IMR-90 (cell line): ENCODE measurements around the gene SENP6. TPM values are rescaled to one million over a fixed set of nuclear protein-coding genes. Genes with fewer than 3 reads are reported as not detected.

Experiments used
- ATAC-seq: fragments of 200-7000 bp; cut with Tn5 transposase; 2 replicates; pipeline ENCODE4 v1.9.1; 2020; ENCODE audit warnings: low read depth, mild to moderate bottlenecking, moderate library complexity
- BruUV-seq: library from RNA; stranded (reverse); fragments of 400-500 nt; replicated peaks from 2 replicates; lab custom pipeline; 2021; lab: Mats Ljungman, UMichigan
- CTCF ChIA-PET: fragments of 300-600 bp; formaldehyde crosslinking; extraction: SDS; loops from one replicate; lab custom pipeline; 2021; ENCODE audit warnings: antibody characterized with exemption; lab: Yijun Ruan, JAX
- POLR2A ChIA-PET: fragments of 300-600 bp; sonication (Branson Sonifier 250); formaldehyde crosslinking; loops from one replicate; lab custom pipeline; 2022; ENCODE audit warnings: antibody characterized with exemption; ENCODE audit not compliant: unreplicated experiment; lab: Charles Lee
- DNase-seq: peaks from one replicate; pipeline ENCODE4 v3.0.0; 2013
- H2AFZ ChIP-seq: replicated peaks from 2 replicates; pipeline ENCODE3; 2013; ENCODE audit warnings: low read length, mild to moderate bottlenecking; ENCODE audit not compliant: poor library complexity
- H2AK5ac ChIP-seq: 2 replicates; pipeline ENCODE4 v1.6.1; 2013; ENCODE audit warnings: low read depth, low read length, inconsistent platforms
- H2AK9ac ChIP-seq: replicated peaks from 2 replicates; pipeline ENCODE3; 2013; ENCODE audit warnings: mild to moderate bottlenecking, low read depth, low read length, moderate library complexity; ENCODE audit not compliant: poor library complexity
- H2BK120ac ChIP-seq: 2 replicates; pipeline ENCODE4 v1.6.1; 2013; ENCODE audit warnings: low read depth, low read length, inconsistent platforms
- H2BK15ac ChIP-seq: 3 replicates; pipeline ENCODE4 v1.6.1; 2013; ENCODE audit warnings: low read depth, low read length, inconsistent platforms
- H2BK20ac ChIP-seq: 2 replicates; pipeline ENCODE4 v1.6.1; 2013; ENCODE audit warnings: low read depth, mild to moderate bottlenecking, inconsistent platforms, low read length, moderate library complexity
- H2BK5ac ChIP-seq: 2 replicates; pipeline ENCODE4 v1.6.1; 2013; ENCODE audit warnings: mild to moderate bottlenecking, low read depth, low read length, inconsistent platforms; ENCODE audit not compliant: poor library complexity, severe bottlenecking
- H3K14ac ChIP-seq: replicated peaks from 2 replicates; pipeline ENCODE4 v1.6.1; 2013; ENCODE audit warnings: low read depth, low read length, inconsistent platforms
- H3K18ac ChIP-seq: 2 replicates; pipeline ENCODE4 v1.6.1; 2013; ENCODE audit warnings: low read depth, low read length, control low read depth
- H3K23ac ChIP-seq: 2 replicates; pipeline ENCODE4 v1.6.1; 2013; ENCODE audit warnings: low read depth, low read length, inconsistent platforms
- H3K27ac ChIP-seq: 2 replicates; pipeline ENCODE4 v1.5.1; 2013; ENCODE audit warnings: mild to moderate bottlenecking, control low read depth, low read length; ENCODE audit not compliant: insufficient read depth
- H3K27me3 ChIP-seq: 2 replicates; pipeline ENCODE4 v1.6.1; 2013; ENCODE audit warnings: low read length; ENCODE audit not compliant: control insufficient read depth, insufficient read depth
- H3K36me3 ChIP-seq: 2 replicates; pipeline ENCODE4 v1.6.1; 2013; ENCODE audit warnings: low read length, mixed read lengths; ENCODE audit not compliant: control insufficient read depth, insufficient read depth
- H3K4ac ChIP-seq: 2 replicates; pipeline ENCODE4 v1.6.1; 2013; ENCODE audit warnings: low read depth, low read length, inconsistent platforms
- H3K4me1 ChIP-seq: 2 replicates; pipeline ENCODE4 v1.6.1; 2013; ENCODE audit warnings: low read length, mixed read lengths; ENCODE audit not compliant: control insufficient read depth, insufficient read depth
- H3K4me2 ChIP-seq: 2 replicates; pipeline ENCODE4 v1.6.1; 2013; ENCODE audit warnings: low read depth, mild to moderate bottlenecking, control low read depth, low read length, moderate library complexity
- H3K4me3 ChIP-seq: 2 replicates; pipeline ENCODE4 v1.5.1; 2013; ENCODE audit warnings: low read depth, mild to moderate bottlenecking, control low read depth, low read length, moderate library complexity; ENCODE audit not compliant: insufficient read depth
- H3K56ac ChIP-seq: 2 replicates; pipeline ENCODE4 v1.6.1; 2013; ENCODE audit warnings: low read length, inconsistent platforms; ENCODE audit not compliant: insufficient read depth; ENCODE audit errors: extremely low read depth
- H3K79me1 ChIP-seq, 2 experiments: 2 replicates each; pipeline ENCODE4 v1.6.1; 2013; ENCODE audit warnings: low read length in 2 of 2, inconsistent platforms in 1 of 2, low read depth in 1 of 2
- H3K9ac ChIP-seq: 2 replicates; pipeline ENCODE4 v1.6.1; 2013; ENCODE audit warnings: low read depth, low read length, control low read depth
- H3K9me1 ChIP-seq: 2 replicates; pipeline ENCODE4 v1.6.1; 2013; ENCODE audit warnings: low read length, inconsistent platforms; ENCODE audit not compliant: insufficient read depth
- H3K9me3 ChIP-seq: 2 replicates; pipeline ENCODE4 v1.6.1; 2013; ENCODE audit warnings: low read length; ENCODE audit not compliant: control insufficient read depth, insufficient read depth
- H4K20me1 ChIP-seq: 2 replicates; pipeline ENCODE4 v1.6.1; 2013; ENCODE audit warnings: low read length, inconsistent platforms; ENCODE audit not compliant: insufficient read depth
- H4K5ac ChIP-seq: 2 replicates; pipeline ENCODE4 v1.6.1; 2013; ENCODE audit warnings: mild to moderate bottlenecking, low read depth, low read length, control low read depth
- H4K8ac ChIP-seq, 2 experiments: 2 replicates each; pipeline ENCODE4 v1.6.1; 2013; ENCODE audit warnings: low read depth in 2 of 2, low read length in 2 of 2, control low read depth in 1 of 2, inconsistent platforms in 1 of 2
- H4K91ac ChIP-seq: 2 replicates; pipeline ENCODE4 v1.6.1; 2013; ENCODE audit warnings: low read depth, low read length, inconsistent platforms; ENCODE audit not compliant: insufficient read depth
- BHLHE40 ChIP-seq: fragments of 150-350 bp; IDR thresholded peaks from 2 replicates; pipeline ENCODE4 v1.6.1; 2016; ENCODE audit warnings: mild to moderate bottlenecking, low read depth, low read length
- CEBPB ChIP-seq: IDR thresholded peaks from 2 replicates; pipeline ENCODE4 v1.6.1; 2012; ENCODE audit warnings: low read depth, low read length, improper control_type of control experiment
- CHD1 ChIP-seq: IDR thresholded peaks from 2 replicates; pipeline ENCODE4 v1.6.1; 2012; ENCODE audit warnings: low read depth, low read length, improper control_type of control experiment
- CTCF ChIP-seq: conservative IDR thresholded peaks from 2 replicates; pipeline ENCODE4 v1.5.1; 2012; ENCODE audit warnings: mild to moderate bottlenecking, low read depth, low read length, improper control_type of control experiment
- ELK1 ChIP-seq: fragments of 150-350 bp; IDR thresholded peaks from 2 replicates; pipeline ENCODE4 v1.6.1; 2016; ENCODE audit warnings: low read depth, mild to moderate bottlenecking, low read length, moderate library complexity, borderline replicate concordance
- FOS ChIP-seq: fragments of 150-350 bp; IDR thresholded peaks from 2 replicates; pipeline ENCODE4 v1.6.1; 2016; ENCODE audit warnings: low read depth, low read length
- MAFK ChIP-seq: IDR thresholded peaks from 2 replicates; pipeline ENCODE4 v1.6.1; 2012; ENCODE audit warnings: low read depth, low read length, improper control_type of control experiment
- MAZ ChIP-seq: IDR thresholded peaks from 2 replicates; pipeline ENCODE4 v1.6.1; 2012; ENCODE audit warnings: low read depth, mild to moderate bottlenecking, low read length, improper control_type of control experiment, moderate library complexity, borderline replicate concordance
- MXI1 ChIP-seq: IDR thresholded peaks from 2 replicates; pipeline ENCODE4 v1.6.1; 2012; ENCODE audit warnings: low read depth, mild to moderate bottlenecking, low read length, moderate library complexity, borderline replicate concordance
- POLR2A ChIP-seq: IDR thresholded peaks from 2 replicates; pipeline ENCODE4 v1.6.1; 2012; ENCODE audit warnings: mild to moderate bottlenecking, low read depth, low read length
- RAD21 ChIP-seq: IDR thresholded peaks from 2 replicates; pipeline ENCODE4 v1.6.1; 2012; ENCODE audit warnings: low read length, improper control_type of control experiment
- RCOR1 ChIP-seq: IDR thresholded peaks from 2 replicates; pipeline ENCODE4 v1.6.1; 2012; ENCODE audit warnings: mild to moderate bottlenecking, low read length, improper control_type of control experiment; ENCODE audit not compliant: insufficient replicate concordance
- RFX5 ChIP-seq: IDR thresholded peaks from 2 replicates; pipeline ENCODE4 v1.8.0; 2012; ENCODE audit warnings: low read depth, mild to moderate bottlenecking, low read length, moderate library complexity
- SMC3 ChIP-seq: fragments of 150-350 bp; IDR thresholded peaks from 2 replicates; pipeline ENCODE4 v1.6.1; 2016; ENCODE audit warnings: low read depth, mild to moderate bottlenecking, antibody characterized with exemption, low read length, moderate library complexity
- USF2 ChIP-seq: fragments of 150-350 bp; IDR thresholded peaks from 2 replicates; pipeline ENCODE4 v1.6.1; 2017; ENCODE audit warnings: mild to moderate bottlenecking, antibody characterized with exemption, low read length, low read depth
- WGBS, 2 experiments: methylation state at CpG; one replicate each; pipeline versions ENCODE4 v1.1.5 to v1.1.7; 2013; ENCODE audit warnings: missing lambda C conversion rate in 2 of 2; ENCODE audit not compliant: insufficient read length in 1 of 2; ENCODE audit errors: extremely low coverage in 2 of 2; 5-methylcytosine and 5-hydroxymethylcytosine counted together
- dilution Hi-C: fragments of 300-500 bp; cut with HindIII; formaldehyde crosslinking; loops from one replicate; pipeline ENCODE4 v1.14.3; 2018; ENCODE audit warnings: low sequenced_read_pairs; ENCODE audit not compliant: unreplicated experiment
- in situ Hi-C: fragments of 300-500 bp; cut with MboI; formaldehyde crosslinking; loops from 3 replicates; pipeline ENCODE4 v1.14.3; 2019; ENCODE audit warnings: low sequenced_read_pairs, inconsistent platforms, mixed read lengths
- intact Hi-C: fragments of 100-400 bp; cut with micrococcal nuclease; formaldehyde crosslinking; loops from 2 replicates; pipeline ENCODE4 v1.10.0; 2022
- polyA plus RNA-seq, 3 experiments: library from polyadenylated mRNA; depleted of rRNA; stranded (reverse); fragments of >200 nt; gene quantifications; 2 replicates each; pipeline ENCODE4 v1.2.3, GENCODE V29; 2012; ENCODE audit warnings: low replicate concordance in 1 of 3
- total RNA-seq: library from RNA; depleted of rRNA; stranded (reverse); fragments of >200 nt; gene quantifications from 2 replicates; pipeline ENCODE4 v1.2.3, GENCODE V29; 2012

The SENP6 gene
- total and polyA plus RNA-seq, 2 of the 4 experiments (the other 2 are of a cell fraction): 23.1 to 25.8 TPM

- Histone ChIP-seq H3K9me3 (no peaks in the 10 kb centered on the region), H3K23ac (no peak overlapping the region; the same call in 1 of the 2 replicates), H3K27me3 (no peaks in the 10 kb centered on the region), H3K56ac (no peak overlapping the region), H4K8ac (no peak overlapping the region), H2BK5ac (no peak overlapping the region), H3K14ac (no peak overlapping the region), H3K79me1 (peaks cover 11 to 63% of the 10 kb centered on the region in 2 experiments; a peak in 3 of 4 replicates), H3K9ac (no peak overlapping the region), H3K9me1 (peaks cover 11% of the 10 kb centered on the region), H2AFZ (no peak overlapping the region), H3K4me1 (peaks cover 7% of the 10 kb centered on the region), H3K4me3 (no peak overlapping the region), H3K27ac (no peak overlapping the region), H3K4ac (no peak overlapping the region), H4K20me1 (peaks cover 83% of the 10 kb centered on the region), H3K4me2 (no peak overlapping the region), H2AK5ac (no peak overlapping the region), H2BK20ac (no peak overlapping the region), H4K5ac (no peak overlapping the region), H4K91ac (no peak overlapping the region), H2AK9ac (no peak overlapping the region), H2BK15ac (no peak overlapping the region), H2BK120ac (no peak overlapping the region), H3K18ac (no peak overlapping the region), H3K36me3 (no peaks in the 10 kb centered on the region)
- ChIA-PET CTCF (interaction anchor here (0.9 kb wide), 1 partner anchor 25 kb away, joined by 3 read pairs; no protein-coding TSS in a partner anchor), POLR2A (no interaction called here)
- intact Hi-C loops: no loop called here
- DNase-seq (peak; percentile 33), ATAC-seq (0 out of 2 replicates have a peak, but pooled peaks have one; percentile 24)
- dilution Hi-C loops: no loop called here
- no TSS peak for BruUV-seq
- in situ Hi-C loops: no loop called here
- WGBS, 2 experiments: 100% methylated on average over 2 of the region's 5 CpGs; no CpG with 5 or more reads in 1 of the 2 experiments
- TF ChIP-seq RAD21 (no peak), SMC3 (no peak), RCOR1 (no peak), BHLHE40 (no peak), CTCF (no peak), FOS (no peak), CEBPB (no peak), USF2 (no peak), MAFK (no peak), MAZ (no peak), CHD1 (no peak), MXI1 (no peak), POLR2A (no peak), RFX5 (no peak), ELK1 (no peak)
These were observed 10.2 kb downstream of the SENP6 start for GRCh38 chr6:75611702-75612375.
